ENCODE measurements around the gene NGDN. TPM values are rescaled to one million over a fixed set of nuclear protein-coding genes. Genes with fewer than 3 reads are reported as not detected.

The NGDN gene
- total RNA-seq, 1 experiment from 2014 or later, result 42.0 TPM

GRCh38 chr14:23446291-23446851 lies 23.1 kb upstream of the NGDN start:
- H3K4me1 ChIP-seq (ENCODE audit: control insufficient read depth in 1 of 2, insufficient read depth in 2 of 2, low read length in 2 of 2), result no peaks in the 10 kb centered on the region
- ChIA-PET POLR2A (no interaction called here), CTCF (no interaction called here), RAD21 (ENCODE audit: low non-redundant PET in 1 of 2, low total read pairs in 2 of 2, uncharacterized antibody in 2 of 2, unreplicated experiment in 2 of 2) (no interaction called here)
- intact Hi-C loops (cut with micrococcal nuclease), result no loop called here
- ATAC-seq, result no peak
- no TSS peak for BruUV-seq (replicated peaks)
- no peak overlapping the region for H2AFZ ChIP-seq (ENCODE audit: low read depth, low read length, poor library complexity, severe bottlenecking)
- H3K4me3 ChIP-seq (replicated peaks in 1 of 2; ENCODE audit: low read depth in 1 of 2, low read length in 2 of 2), result no peak overlapping the region
- no peaks in the 10 kb centered on the region for H4K20me1 ChIP-seq (ENCODE audit: insufficient read depth)
- H3K36me3 ChIP-seq (ENCODE audit: control insufficient read depth in 1 of 2, insufficient read depth in 2 of 2, low read length in 2 of 2), result no peaks in the 10 kb centered on the region
- no peaks in the 10 kb centered on the region for H3K9me2 ChIP-seq (ENCODE audit: insufficient read depth)
- peaks cover 6% of the 10 kb centered on the region; the same call in 1 of the 2 replicates for H3K27me3 ChIP-seq (ENCODE audit: insufficient read depth, low read length)
- H3K9ac ChIP-seq (ENCODE audit: low read length), result no peak overlapping the region
- no peak overlapping the region for H3K4me2 ChIP-seq (ENCODE audit: low read length)
- no peaks in the 10 kb centered on the region for H3K79me2 ChIP-seq (ENCODE audit: insufficient read depth, low read length)
- DNase-seq (ENCODE audit: low read depth, low spot score), result no peak
- no peak overlapping the region for H3K27ac ChIP-seq (ENCODE audit: low read depth, low read length)
- no peak for TF ChIP-seq POLR2A (IDR thresholded peaks at IDR 0.05; ENCODE audit: borderline replicate concordance, extremely low read depth, insufficient read depth, insufficient read length)
- TF ChIP-seq YY1 (IDR thresholded peaks at IDR 0.05; ENCODE audit: extremely low read depth, insufficient replicate concordance, low read depth, low read length), result no peak
- no peak for TF ChIP-seq RAD21 (IDR thresholded peaks at IDR 0.05; ENCODE audit: low read depth)
- TF ChIP-seq POLR2AphosphoS5 (IDR thresholded peaks at IDR 0.05; ENCODE audit: low read depth, low read length), result no peak
- TF ChIP-seq EZH2 (IDR thresholded peaks at IDR 0.05), result no peak
- TF ChIP-seq SP1 (IDR thresholded peaks at IDR 0.05; ENCODE audit: low read depth), result no peak
- TF ChIP-seq REST (IDR thresholded peaks at IDR 0.05; ENCODE audit: low read depth), result no peak
- TF ChIP-seq ZNF274 (IDR thresholded peaks at IDR 0.05; ENCODE audit: low read depth, low read length), result no peak
- TF ChIP-seq ELF1 (IDR thresholded peaks at IDR 0.05; ENCODE audit: borderline replicate concordance, low read depth), result no peak
- TF ChIP-seq EZH2phosphoT487 (IDR thresholded peaks at IDR 0.05; ENCODE audit: borderline replicate concordance), result no peak
- no peak for TF ChIP-seq ZBTB33 (IDR thresholded peaks at IDR 0.05; ENCODE audit: extremely low read depth, insufficient replicate concordance, low read length)
- no peak for TF ChIP-seq SIN3A (IDR thresholded peaks at IDR 0.05; ENCODE audit: low read depth)
- no peak for TF ChIP-seq CEBPB (IDR thresholded peaks at IDR 0.05; ENCODE audit: low read depth)
- TF ChIP-seq CBX3 (IDR thresholded peaks at IDR 0.05; ENCODE audit: low read depth), result no peak
- no peak for TF ChIP-seq SRF (IDR thresholded peaks at IDR 0.05; ENCODE audit: low read depth)
- no peaks in the 10 kb centered on the region for H3K9me3 ChIP-seq (ENCODE audit: control insufficient read depth in 1 of 2, insufficient read depth in 1 of 2, low read depth in 1 of 2, low read length in 2 of 2)

All from HCT116 (cell line).